ENCODE measurements around the gene SCN2B. TPM values are rescaled to one million over a fixed set of nuclear protein-coding genes. Genes with fewer than 3 reads are reported as not detected.

SCN2B gene
- not detected in 2 replicates for total RNA-seq

- DNase-seq (ENCODE audit: low read depth, low spot score) = no peak
Observed at GRCh38 chr11:118175993-118176777, at the start of gene SCN2B. TSS of gene SCN2B (minus strand) at chr11:118176639. CDS start at chr11:118176431, 208 bp downstream.

GRCh38 chr11:118224511-118225188, 48.2 kb upstream of the SCN2B start, which contains the start of gene JAML:
TSS of gene JAML (minus strand) at chr11:118225011. CDS start at chr11:118214866, 10,145 bp downstream.
- DNase-seq (ENCODE audit: low read depth, low spot score) = no peak

GRCh38 chr11:118223992-118224391, 47.6 kb upstream of the SCN2B start:
- no peak for DNase-seq (ENCODE audit: low read depth, low spot score)

GRCh38 chr11:118223570-118223969, 47.1 kb upstream of the SCN2B start:
- DNase-seq (ENCODE audit: low read depth, low spot score) = no peak

- no peak for DNase-seq (ENCODE audit: low read depth, low spot score)
Observed at GRCh38 chr11:118222437-118222836, 46.0 kb upstream of the SCN2B start.

- no peak for DNase-seq (ENCODE audit: low read depth, low spot score)
Observed at GRCh38 chr11:118221419-118221818, 45.0 kb upstream of the SCN2B start.

- DNase-seq (ENCODE audit: low read depth, low spot score) = no peak
Observed at GRCh38 chr11:118219732-118220131, 43.3 kb upstream of the SCN2B start.

GRCh38 chr11:118219244-118219643, 42.8 kb upstream of the SCN2B start:
- DNase-seq (ENCODE audit: low read depth, low spot score) = no peak

GRCh38 chr11:118217575-118217974, 41.1 kb upstream of the SCN2B start:
- no peak for DNase-seq (ENCODE audit: low read depth, low spot score)

GRCh38 chr11:118216621-118217481, 40.4 kb upstream of the SCN2B start:
- no peak for DNase-seq (ENCODE audit: low read depth, low spot score)

- no peak for DNase-seq (ENCODE audit: low read depth, low spot score)
Observed at GRCh38 chr11:118215765-118216164, 39.3 kb upstream of the SCN2B start.

GRCh38 chr11:118215262-118215661, 38.8 kb upstream of the SCN2B start:
- no peak for DNase-seq (ENCODE audit: low read depth, low spot score)

GRCh38 chr11:118214210-118214914, 37.9 kb upstream of the SCN2B start:
- no peak for DNase-seq (ENCODE audit: low read depth, low spot score)

- DNase-seq (ENCODE audit: low read depth, low spot score) = no peak
Observed at GRCh38 chr11:118213781-118214180, 37.3 kb upstream of the SCN2B start.

- DNase-seq (ENCODE audit: low read depth, low spot score) = no peak
Observed at GRCh38 chr11:118213201-118213600, 36.8 kb upstream of the SCN2B start.

- DNase-seq (ENCODE audit: low read depth, low spot score) = no peak
Observed at GRCh38 chr11:118212781-118213191, 36.3 kb upstream of the SCN2B start.

- no peak for DNase-seq (ENCODE audit: low read depth, low spot score)
Observed at GRCh38 chr11:118212131-118212725, 35.8 kb upstream of the SCN2B start.

GRCh38 chr11:118211006-118211405, 34.6 kb upstream of the SCN2B start:
- no peak for DNase-seq (ENCODE audit: low read depth, low spot score)

- DNase-seq (ENCODE audit: low read depth, low spot score) = no peak
Observed at GRCh38 chr11:118210323-118210722, 33.9 kb upstream of the SCN2B start.

- DNase-seq (ENCODE audit: low read depth, low spot score) = no peak
Observed at GRCh38 chr11:118209033-118209432, 32.6 kb upstream of the SCN2B start.

GRCh38 chr11:118207079-118207478, 30.6 kb upstream of the SCN2B start:
- DNase-seq (ENCODE audit: low read depth, low spot score) = no peak
